HCEC 1CT (cell line): ENCODE results near the gene ADGRG3.
A peak's percentile ranks its signal among the peaks of the same experiment; 100 is the strongest.

Source experiments
- DNase-seq: peaks from one replicate; pipeline ENCODE4 v3.0.0-alpha.2; 2017

The ADGRG3 gene

DNA sequence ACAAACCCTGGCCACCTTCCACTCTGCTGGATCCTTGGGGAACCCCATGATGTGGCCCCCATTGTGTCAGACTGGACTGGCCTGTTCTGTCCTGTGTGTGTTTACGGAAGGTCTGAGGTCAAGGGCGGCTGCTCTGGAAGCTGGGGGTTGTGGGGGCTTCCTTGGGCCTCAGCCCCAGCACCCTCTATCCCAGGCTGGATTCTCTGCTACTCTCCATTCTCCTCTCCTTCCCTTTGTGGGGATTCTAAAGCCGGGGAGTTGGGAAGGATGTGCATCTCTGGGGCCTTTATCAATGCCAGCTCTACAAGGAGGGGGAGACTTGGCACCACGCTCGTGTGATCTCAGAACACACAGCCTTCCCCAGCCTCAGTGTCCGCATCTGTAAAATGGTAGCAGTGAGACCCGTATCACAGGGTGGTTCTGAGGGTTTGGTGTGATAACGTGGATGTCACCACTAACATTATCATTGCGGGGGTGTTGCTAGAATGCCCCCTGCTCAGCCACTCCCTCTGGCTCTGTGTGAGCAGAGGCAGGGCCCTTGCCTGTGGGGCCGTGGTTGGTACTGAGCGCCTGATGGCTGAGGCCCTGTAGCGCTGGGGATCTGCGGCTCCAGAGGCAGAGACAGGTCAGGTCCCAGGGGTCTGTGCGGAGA lies 21.6 kb upstream of the ADGRG3 start:
- no peak for DNase-seq

DNA sequence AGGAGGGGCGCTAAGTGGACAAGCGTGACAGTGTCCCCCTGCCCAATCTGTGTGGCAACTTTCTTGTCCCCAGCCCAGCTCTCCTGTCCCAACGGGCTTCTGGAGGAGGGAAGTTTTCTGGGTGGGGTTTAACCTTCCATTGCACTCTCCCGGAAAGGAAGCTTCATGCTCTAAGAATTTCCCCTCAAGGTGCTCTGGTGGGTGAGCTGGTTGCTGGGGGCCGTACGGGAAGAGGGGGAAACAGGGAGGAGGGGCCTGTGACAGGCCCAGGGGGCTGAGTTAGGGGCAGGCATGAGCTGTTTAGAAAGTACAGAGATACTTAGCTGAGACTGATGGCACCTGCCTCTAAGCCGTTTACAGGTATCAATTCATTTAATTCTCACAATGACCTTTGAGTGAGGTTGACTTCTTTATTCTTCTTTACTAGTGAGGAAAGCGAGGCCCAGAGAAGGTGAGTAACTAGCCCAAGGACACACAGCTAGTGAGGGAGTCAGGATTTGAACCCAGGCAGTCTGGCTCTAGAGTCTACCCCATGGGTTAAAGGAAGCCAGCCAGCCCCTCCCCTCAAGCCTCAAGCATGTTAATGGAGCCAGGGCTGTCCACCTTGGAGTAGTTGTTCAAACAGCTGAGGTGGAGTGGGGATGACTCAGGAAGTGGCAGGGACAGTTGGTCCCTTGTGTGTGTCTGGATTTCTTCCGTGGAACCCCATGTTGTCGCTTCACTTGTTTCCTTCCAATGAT lies 20.8 kb upstream of the ADGRG3 start:
- DNase-seq: no peak

- DNase-seq: no peak
Measured at GRCh38 chr16:57648125-57648524, 20.0 kb upstream of the ADGRG3 start.

GRCh38 chr16:57648581-57649442 lies 19.3 kb upstream of the ADGRG3 start:
- DNase-seq: peak; percentile 62

GRCh38 chr16:57649443-57649751 lies 18.7 kb upstream of the ADGRG3 start:
- no peak for DNase-seq

DNA sequence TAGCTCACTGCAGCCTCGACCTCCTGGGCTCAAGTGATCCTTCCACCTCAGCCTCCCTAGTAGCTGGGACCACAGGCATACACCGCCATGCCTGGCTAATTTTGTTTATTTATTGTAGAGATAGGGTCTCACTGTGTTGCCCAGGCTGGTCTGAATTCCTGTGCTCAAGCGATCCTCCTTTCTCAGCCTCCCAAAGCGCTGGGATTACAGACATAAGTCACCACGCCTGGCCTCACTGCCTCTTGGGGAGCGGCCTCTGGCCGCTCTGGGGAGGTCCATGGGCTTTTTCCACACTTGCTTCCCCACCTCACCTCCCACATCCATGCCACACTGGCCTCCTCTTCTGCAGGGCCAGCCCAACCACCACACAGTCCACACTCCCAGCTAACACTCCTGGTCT lies 18.3 kb upstream of the ADGRG3 start:
- no peak for DNase-seq

GRCh38 chr16:57651344-57652333 lies 16.5 kb upstream of the ADGRG3 start:
- DNase-seq: no peak

GRCh38 chr16:57652695-57653471 lies 15.2 kb upstream of the ADGRG3 start:
- DNase-seq: no peak

DNA sequence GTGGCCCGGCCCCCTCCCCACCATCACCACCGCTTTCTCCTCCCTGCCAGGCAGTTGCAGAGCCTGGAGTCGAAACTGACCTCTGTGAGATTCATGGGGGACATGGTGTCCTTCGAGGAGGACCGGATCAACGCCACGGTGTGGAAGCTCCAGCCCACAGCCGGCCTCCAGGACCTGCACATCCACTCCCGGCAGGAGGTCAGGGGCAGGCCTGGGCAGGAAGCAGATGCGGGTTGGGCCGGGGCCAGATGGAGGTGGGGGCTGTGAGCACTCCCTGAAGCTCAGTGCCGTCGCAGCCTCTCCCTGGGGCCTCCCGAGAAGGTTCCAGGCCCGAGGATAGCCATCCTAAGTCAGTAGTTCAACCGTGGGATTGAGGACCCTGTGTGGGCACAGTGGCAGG lies 14.2 kb upstream of the ADGRG3 start:
- no peak for DNase-seq

DNA sequence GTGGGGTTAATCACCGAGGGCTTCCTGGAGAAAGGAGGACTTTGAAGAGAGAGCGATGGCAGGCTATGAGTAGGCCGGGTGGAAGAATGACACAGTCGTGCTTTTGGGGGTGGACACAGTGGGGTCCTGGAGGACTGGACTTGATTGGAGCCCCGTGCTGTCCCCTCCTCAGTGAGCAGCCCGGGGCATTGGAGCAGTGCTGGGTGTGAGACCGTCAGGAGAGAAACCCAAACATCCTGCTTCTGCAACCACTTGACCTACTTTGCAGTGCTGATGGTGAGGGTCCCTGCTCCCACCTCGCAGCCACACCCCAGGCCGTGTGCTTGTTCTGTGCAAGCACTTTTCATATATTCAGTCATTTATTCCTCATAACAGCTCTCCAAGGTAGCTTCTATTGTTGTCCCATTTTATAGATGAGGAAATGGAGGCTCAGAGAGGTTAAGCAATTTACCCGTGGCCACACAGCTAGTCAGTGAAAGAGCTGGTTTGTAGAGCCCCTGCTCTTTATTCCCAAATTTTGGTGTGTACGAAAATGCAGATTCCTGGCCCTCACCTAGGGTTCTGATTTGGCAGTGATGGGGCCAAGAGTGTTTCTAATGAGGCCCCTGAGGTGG lies 11.7 kb upstream of the ADGRG3 start:
- DNase-seq: no peak

GRCh38 chr16:57657228-57657627 lies 10.9 kb upstream of the ADGRG3 start:
- no peak for DNase-seq

DNA sequence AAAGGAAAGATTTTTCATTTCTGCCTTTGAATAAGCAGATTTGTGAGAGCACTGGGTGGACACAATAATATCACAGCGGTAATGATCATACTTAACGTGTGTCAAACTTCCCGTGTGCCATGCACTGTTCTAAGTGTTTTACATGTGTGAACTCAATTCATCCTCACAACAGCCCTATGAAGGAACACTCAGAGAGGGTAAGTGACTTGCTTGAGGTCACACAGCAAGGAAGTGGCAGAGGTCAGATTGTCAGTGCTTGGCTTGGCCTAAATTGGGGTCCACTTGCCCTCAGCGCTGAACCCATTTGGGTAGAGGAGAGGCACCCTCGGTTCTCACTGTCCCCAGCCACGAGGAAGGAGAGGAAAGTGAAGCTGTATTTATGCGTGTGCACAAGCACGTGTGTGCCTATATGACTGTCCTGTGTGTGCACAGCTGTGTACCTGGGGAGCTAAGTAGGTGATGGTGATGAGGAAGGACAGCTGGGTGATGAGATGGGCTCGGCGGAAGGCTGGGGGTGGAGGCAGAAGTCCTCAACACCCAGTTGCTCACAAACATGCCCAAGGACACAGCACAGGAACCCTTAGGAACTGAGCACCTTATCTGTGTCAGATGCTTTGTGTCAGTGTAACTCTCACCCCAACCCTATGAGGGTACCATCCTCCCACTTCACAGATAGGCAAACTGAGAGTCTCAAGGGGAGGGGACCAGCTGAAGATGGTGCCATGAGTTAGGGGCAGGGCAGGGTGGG lies 9.8 kb upstream of the ADGRG3 start:
- DNase-seq: no peak

GRCh38 chr16:57658878-57659674 lies 9.0 kb upstream of the ADGRG3 start:
- DNase-seq: no peak

DNA sequence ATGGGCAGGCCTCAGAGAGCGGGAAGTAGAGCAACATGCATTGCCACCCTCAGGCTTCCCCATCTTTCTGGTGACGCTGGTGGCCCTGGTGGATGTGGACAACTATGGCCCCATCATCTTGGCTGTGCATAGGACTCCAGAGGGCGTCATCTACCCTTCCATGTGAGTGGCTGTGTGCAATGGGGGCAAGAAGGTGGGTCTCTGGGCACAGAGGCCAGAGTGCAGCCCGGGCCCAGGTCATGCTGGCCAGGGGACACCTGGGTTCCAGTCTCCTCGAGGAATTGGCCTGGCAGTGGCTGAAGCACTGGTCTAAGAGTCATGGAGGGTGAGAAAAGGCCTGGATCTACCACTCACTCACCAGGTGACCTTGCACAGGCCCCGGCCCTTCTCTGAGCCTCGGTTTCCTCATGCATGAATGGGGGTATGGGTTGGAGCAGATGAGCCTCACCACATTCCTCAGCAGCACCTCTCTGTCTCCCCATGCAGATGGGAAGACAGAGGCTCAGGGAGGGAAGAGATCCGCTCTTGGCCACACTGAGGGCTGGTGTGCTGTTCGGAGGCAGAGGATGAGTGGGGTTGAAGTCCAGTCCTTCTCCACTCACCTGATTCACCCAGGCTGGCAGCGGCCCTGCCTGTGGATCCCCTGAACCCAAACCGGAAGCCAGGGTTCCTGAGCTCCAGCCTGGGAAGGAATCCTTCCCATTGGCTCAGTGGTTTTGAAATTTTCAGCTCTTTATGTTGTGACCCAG lies 7.2 kb upstream of the ADGRG3 start:
- DNase-seq: no peak

DNA sequence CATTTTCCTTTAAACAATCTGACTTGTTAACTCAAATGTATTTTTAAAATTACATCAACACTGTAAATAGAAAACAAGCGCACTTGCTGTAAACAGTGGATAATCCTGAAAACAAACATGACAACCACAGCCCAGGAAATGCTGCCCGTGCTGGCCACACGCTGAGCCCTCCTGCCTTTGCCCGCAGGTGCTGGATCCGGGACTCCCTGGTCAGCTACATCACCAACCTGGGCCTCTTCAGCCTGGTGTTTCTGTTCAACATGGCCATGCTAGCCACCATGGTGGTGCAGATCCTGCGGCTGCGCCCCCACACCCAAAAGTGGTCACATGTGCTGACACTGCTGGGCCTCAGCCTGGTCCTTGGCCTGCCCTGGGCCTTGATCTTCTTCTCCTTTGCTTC lies 6.6 kb upstream of the ADGRG3 start:
- no peak for DNase-seq

GRCh38 chr16:57661936-57662906 lies 5.9 kb upstream of the ADGRG3 start:
- no peak for DNase-seq

DNA sequence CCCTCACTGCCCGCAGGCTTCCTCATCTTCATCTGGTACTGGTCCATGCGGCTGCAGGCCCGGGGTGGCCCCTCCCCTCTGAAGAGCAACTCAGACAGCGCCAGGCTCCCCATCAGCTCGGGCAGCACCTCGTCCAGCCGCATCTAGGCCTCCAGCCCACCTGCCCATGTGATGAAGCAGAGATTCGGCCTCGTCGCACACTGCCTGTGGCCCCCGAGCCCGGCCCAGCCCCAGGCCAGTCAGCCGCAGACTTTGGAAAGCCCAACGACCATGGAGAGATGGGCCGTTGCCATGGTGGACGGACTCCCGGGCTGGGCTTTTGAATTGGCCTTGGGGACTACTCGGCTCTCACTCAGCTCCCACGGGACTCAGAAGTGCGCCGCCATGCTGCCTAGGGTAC lies 4.7 kb upstream of the ADGRG3 start:
- no peak for DNase-seq
